Activated CD4-positive, alpha-beta T cell treated with anti-CD3 and anti-CD28 coated beads for 4 hours (primary cell): ENCODE results near the gene PDK1.
A peak's percentile ranks its signal among the peaks of the same experiment; 100 is the strongest.
"Not testable (repeated sequence)": the region's sequence is repeated elsewhere in the genome, so short reads cannot be mapped to it uniquely, and the experiment has no call there.

ENCODE experiments used
- DNase-seq, 2 donors: peaks; one replicate each; pipeline ENCODE4 v3.0.0-alpha.2; 2020

Gene PDK1

DNA sequence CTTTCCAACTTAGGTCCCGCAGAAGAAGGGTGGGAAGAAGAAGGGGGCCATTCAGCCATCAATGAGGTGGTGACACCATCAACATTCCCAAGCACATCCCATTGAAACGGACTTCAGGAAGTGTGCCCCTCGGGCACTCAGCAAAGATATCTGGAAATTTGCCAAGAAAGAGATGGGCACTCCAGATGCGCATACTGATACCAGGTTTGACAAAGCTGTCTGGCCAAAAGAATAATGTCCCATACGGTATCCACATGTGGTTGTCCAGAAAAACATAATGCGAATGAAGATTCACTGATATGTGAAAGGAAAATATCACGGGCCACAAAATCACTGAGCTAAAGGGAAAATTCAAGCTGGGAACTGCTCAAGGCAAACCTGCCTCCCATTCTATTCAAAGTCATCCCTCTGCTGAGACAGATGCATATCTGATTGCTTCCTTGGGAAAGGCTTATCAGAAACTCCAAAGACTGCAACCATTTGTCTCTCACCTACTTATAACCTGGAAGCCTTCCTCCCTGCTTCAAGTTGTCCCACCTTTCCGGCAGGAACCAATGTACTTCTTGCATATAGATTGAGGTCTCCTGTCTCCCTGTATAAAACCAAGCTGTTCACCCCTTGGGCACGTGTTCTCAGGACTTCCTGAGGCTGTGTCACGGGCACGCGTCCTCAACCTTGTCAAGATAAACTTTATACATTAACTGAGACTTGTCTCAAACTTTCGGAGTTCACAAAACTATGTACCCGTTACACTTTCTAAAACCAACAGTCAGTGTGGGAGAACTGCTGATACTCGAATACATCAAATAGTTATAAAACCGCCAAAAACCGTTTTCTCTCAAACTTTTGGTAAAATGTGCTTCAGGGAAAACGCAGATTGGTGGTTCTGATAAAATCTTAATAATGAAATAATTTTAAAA is 1.3 kb upstream of the PDK1 start:
- peak in 1 of 2 donors; percentile 6 for DNase-seq

DNA sequence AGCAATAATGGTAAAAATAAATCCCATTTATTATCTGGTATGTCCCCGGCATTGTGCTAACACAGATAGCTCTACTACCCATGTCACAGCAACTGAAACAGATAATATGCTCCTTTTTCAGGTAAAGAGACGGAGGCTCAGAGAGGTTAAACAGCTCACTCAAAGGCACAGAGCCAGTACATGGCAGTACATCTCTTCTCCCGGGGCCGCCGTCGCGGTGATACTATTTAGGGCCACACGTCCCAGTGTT is 693 bp upstream of the PDK1 start:
- no peak for DNase-seq

DNA sequence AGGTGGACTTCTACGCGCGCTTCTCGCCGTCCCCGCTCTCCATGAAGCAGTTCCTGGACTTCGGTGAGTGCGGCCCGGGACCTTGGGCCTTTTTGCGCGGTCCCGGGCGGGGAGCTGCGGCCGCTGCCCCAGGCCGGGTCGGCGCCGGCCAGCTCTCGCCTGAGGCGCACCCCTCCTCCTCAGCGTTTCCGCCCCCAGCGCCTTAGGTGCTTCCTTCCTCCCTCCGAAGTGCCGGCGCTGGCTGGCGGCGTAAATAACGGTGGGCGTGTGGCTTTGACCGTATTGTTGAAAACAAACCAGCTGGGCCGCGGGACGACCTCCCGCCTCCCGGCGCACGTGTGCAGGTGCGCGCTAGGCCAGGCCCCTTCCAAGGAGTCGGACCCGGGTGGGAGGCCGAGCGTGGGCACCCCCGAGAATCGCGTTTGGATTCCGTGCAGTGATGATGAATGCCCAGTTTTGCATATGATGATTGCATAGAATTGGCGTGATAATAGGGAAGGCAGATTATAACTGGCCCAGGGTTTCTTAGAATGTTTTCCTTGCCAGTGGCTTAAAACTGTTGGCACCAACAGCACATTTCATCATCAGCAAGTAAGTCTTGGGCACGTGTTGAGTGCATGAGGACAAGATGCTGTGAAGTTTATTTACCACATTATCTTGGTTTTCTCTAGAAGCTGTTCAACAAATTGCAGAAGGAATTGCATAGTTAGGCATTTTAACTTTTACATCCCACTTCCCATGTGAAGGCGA is 569 bp downstream of the PDK1 start:
- DNase-seq: peak; percentile 46 to 54

DNA sequence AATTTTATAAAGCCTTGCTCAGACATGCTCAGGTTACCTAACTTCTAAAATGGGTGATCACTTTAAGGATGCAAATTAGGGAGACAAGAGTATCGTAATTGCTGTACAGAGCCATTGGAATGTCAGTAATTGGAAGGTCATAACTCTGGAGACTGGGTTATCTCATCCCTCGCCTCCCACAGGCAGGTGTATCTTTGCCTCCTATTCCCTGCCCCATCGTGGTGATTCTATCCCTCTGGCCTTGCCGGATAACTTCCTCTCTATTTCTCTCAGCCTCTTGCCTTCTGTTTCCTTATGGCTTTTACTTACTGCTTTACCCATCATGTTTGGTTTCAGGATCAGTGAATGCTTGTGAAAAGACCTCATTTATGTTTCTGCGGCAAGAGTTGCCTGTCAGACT is 2.5 kb downstream of the PDK1 start:
- no peak for DNase-seq

DNA sequence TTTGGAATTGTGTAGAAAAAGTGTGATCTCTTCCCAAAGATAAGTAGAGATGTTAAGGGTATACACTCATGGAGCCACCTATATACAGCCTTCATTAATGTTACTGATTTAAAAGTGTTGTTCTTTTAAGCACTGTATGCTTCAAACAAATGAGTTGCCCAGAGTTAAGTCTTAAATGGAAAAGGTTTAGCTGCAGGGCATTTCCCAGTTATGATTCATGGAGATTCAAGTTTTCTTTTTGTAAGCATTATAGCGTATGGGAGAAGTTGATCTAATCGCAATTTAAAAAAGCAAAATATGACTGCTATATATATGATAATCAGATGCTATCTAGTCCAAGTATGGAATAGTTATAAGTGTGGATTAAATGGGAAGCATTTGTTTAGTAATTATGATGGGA is 4.8 kb downstream of the PDK1 start:
- DNase-seq: no peak

DNA sequence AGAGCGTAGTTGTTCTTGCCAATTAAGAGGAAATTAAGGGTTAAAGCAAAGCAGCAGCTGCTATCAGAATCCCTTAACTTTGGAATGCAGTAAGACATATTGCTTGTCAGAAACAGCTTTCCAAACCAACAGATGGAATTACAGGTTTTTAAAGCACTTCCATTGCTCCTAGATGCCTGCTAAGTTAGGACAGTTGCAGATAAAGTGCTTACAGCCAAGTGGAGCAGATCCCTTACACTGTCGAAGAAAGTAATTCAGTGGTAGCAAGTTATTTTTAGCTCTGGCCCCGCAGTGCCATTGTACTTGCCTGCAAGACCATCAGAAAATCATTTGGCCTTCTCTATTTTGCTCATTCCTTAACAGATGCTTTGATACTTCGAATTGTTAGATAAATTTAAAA is 5.4 kb downstream of the PDK1 start:
- DNase-seq: no peak

DNA sequence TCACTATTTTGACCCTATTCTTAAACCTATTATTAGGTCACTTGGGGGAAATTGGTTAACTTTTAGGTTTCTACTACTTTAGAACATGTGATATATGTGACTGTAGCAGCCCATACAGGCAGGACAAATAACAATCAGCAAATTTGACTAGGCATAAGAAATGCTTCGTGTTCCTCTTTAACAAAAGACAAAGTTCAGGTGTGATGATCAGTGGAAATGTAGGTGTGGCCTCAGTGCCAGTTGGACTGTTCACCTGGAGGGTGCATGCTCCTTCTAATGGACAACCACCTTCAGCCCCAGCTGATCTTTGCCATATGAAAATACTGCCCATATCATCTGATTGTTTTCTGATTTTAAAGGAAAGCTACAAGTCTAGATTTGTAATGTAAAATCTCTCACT is 6.4 kb downstream of the PDK1 start:
- no peak for DNase-seq

DNA sequence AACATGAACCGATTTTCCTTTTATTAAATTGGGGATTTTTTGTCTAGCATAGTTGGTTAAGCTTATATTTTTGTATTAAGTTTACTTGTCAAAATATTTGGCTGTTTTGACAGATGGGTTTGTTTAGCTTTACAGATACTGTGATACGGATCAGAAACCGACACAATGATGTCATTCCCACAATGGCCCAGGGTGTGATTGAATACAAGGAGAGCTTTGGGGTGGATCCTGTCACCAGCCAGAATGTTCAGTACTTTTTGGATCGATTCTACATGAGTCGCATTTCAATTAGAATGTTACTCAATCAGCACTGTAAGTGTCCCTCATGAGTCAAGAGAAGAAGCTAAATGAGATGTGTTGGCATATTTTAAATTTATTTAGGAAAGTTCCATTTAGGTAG is 8.5 kb downstream of the PDK1 start:
- DNase-seq: no peak

DNA sequence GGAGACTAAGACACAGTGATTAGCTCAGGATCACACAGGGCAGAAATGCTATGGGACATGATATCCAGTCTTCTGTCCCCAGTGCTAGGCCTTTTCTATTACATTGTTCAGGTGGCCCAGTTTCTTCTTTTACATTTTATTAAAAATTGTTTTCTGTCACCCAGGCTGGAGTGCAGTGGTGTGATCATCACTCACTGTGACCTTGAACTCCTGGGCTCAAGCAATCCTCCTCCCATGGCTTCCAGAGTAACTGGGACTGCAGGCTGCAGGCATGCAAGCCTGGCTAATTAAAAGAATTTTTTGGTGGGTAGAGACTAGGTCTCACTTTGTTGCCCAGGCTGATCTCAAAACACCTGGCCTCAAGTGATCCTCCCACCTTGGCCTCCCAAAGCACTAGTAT is 15.4 kb downstream of the PDK1 start:
- DNase-seq: no peak

DNA sequence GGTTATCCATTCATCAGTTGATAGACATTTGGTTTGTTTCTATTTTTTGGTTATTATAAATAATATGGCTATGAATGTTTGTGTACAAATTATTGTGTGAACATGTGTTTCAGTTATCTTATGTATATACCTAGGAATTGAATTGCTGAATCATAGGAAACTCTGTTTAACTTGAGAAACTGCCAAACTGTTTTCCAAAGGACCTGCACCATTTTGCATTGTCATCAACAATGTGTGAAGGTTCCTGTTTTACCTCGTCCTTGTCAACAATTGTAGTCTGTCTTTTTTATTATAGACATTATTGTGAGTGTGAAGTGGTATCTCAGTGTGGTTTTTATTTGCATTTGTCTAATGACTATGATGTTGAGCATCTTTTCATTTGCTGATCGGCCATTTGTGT is 17.1 kb downstream of the PDK1 start:
- no peak for DNase-seq

DNA sequence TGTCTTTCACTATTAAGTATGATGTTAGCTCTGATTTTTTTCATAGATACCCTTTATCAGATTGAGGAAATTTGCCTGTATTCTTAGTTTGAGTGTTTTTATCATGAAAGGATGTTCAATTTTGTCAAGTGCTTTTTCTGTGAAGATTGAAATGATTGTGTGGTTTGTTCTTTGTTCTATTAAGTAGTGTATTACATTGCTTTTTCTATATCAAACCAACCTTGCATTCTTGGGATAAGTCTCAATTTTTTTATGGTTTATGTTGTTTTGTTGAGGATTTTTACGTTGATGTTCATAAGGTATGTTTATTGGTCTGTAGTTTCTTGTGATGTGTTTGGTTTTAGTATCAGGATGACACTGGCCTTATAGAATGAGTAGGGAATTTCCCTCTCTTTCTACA is 19.1 kb downstream of the PDK1 start:
- no peak for DNase-seq

DNA sequence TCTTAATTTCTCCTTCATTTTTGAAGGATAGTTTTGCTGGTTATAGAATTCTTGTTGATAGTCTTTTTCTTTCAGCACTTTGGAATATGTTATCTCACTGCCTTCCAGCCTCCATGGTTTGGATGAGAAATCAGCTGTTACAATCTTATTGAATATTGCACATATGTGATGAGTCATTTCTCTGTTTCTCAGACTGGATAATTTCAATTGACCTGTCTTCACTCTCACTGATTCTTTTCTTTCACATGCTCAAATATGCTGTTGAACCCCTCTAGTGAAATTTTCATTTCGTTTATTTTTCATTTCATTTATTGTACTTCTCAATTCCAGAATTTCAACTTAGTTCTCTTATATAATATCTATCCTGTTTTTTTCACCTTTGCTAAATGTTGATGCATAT is 22.2 kb downstream of the PDK1 start:
- DNase-seq: no peak

DNA sequence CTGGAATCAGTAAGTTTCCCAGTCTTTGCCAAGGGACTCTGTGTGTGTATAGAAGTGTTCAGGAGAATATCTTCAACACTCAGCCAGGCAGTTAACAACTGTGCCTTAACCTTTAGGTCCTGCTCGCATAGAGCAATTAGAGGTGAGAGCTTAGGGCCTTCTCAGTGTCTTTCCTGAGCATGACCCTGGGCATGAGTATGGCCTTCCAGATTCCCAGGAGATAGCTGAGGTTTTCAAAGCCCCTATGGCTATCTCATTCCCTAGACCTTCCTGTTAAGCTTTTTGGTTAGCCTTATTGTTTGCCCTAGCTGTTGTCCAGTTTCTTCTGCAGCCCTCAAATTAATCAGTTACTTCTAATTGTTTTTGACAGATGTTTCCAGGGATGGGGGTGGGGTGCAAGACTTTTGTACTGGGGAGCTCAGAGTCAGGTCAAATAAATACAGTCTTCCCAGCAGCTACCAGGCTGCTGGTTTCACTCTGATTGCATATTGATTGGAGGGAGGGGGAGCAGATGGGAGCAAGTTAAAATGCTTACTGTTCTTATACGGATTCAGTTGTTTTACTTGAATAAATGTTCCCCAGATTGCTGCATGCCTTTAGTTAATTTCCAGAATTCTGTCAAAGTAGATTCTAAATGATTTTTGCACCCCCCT is 23.1 kb downstream of the PDK1 start:
- no peak for DNase-seq

DNA sequence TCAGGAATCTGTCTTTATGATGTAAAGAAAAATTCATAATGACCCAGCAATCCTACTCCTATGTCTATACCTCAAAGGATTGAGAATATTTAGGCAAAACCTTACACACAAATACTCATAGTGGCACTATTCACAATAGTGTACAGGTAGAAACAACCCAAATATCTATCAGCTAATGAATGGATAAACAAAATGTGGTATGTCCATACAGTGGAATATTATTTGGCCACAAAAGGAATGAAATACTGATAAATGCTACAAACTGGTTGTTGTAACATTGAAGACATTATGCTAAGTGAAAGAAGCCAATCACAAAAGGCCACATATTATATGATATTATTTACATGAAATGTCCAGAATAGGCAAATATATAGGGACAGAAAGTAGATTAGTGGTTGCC is 24.7 kb downstream of the PDK1 start:
- DNase-seq: no peak

DNA sequence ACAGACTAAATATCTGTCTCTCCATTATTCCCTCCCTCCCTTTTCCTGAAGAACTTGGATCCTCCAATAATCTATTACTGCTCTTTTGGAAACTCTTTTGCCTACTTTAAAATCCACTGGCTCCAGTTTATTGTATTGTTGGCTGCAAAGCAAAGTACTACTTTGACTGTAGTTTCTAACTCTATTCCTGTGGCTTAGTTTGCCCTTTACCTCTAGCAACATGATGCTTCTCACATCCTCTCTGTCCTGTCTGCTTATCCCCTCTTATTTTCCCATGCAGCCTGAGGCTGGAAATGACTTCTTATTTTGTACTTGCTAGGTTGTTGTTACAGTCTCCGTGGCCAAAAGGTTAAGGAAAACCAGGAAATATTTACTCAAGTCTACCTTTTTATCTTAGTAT is 26.8 kb downstream of the PDK1 start:
- no peak for DNase-seq

DNA sequence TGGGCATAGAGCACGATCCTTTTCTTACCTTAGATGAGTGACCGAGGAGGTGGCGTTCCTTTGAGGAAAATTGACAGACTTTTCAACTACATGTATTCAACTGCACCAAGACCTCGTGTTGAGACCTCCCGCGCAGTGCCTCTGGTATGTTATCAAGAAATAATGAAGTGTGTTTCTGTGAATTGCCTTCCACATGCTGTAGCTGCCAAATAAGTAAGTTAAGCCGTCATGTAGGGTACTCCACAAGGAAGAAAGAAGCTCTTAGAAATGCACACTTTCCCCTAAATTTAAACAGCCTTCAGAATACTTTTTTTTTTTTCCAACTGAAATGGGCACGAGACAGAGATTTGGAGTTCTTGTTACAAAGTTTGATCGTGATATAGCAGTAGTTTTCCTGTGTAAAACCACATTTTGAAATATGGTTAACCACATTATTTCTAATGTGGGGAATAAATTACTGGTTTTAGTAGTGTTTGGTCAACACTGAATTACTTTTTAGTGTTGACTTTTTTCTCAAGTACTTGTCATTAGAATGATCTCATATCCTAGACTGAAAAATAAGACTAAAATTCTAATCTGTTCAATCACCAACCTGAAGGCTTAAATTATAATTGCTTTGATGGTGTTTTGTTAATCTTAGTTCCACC is 30.5 kb downstream of the PDK1 start:
- no peak for DNase-seq

DNA sequence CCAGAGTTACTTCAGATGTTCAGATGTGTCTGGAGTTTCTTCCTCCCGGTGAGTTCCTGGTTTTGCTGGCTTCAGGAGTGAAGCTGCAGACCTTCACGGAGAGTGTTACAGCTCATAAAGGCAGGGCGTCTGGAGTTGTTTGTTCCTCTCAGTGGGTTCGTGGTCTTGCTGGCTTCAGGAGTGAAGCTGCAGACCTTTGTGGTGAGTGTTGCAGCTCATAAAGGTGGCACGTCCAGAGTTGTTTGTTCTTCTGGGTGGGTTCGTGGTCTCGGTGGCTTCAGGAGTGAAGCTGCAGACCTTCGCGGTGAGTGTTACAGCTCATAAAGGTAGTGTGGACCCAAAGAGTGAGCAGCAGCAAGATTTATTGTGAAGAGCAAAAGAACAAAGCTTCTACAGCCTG is 31.3 kb downstream of the PDK1 start:
- not testable (repeated sequence) for DNase-seq

DNA sequence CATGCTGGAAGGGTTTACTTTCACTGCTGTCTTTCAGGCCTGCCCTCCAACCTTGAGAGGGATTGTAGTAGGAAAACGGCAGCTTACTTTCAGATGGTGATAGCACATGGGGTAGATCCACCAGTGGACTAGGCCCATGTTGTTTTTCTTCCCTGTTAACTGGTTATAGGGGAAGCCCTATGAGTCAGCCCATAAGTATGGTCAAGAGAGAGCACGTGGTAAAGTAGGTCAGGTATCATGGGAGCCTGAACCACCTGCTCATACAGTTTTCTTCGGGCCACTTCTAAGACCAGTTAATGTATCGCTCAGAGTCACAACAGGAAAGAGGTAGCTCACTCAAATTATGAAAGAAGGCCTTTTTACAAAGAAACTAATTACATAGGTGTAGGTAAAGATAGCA is 33.0 kb downstream of the PDK1 start:
- no peak for DNase-seq

DNA sequence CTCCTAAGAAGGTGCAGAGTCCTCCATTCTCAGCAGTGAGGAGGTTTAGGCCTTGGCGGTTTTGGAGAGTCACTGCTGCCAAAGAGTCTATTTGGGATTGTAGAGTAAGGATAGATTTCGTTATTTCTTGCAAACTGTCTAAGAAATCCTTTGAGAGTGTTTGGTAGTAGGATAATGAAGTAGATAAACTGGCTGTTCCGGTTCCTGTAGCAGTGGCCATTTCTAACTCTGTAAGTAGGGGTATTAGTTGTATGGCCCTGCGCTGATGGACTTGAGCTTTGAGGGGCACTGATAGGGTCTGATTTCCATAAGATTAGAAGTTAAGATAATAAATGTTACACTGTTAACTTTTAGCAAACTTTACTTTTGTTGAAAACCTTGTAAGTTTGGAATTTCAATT is 35.5 kb downstream of the PDK1 start:
- DNase-seq: not testable (repeated sequence)

DNA sequence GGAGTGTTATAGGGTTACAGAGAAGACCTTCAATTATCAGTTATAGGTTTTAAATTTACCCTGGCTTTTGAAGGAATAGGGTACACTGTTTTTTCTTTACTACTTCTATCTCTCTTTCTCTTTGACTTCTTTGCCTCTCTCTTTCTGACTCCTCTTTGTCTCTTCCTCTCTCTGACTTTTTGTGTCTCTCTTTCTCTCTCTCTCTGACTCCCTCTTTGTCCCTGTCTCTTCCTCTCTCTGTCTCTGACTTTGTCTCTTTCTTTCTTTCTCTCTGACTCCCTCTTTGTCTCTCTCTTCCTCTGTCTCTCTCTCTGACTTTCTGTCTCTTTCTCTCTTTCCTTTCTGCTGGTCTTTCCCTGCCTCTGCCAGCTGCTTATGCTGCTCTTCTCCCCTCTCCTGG is 36.3 kb downstream of the PDK1 start:
- not testable (repeated sequence) for DNase-seq

DNA sequence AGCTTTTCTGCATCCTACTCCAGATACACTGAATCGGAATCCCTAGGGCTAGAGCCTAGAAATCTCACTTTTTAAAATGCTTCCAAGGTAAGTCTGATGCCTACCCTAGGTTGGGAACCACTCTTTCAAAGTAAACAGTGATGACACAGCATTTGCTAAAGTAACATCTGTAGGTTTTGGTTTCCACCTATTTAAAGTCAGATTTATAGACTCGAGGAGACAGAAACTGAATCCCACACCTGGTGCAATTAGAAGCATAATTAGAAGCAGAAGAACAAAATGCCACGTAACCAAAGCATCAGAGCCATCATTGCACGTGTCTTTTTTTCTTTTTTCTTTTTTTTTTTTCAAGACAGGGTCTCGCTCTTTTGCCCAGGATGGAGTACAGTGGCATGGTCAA is 40.9 kb downstream of the PDK1 start:
- DNase-seq: no peak

DNA sequence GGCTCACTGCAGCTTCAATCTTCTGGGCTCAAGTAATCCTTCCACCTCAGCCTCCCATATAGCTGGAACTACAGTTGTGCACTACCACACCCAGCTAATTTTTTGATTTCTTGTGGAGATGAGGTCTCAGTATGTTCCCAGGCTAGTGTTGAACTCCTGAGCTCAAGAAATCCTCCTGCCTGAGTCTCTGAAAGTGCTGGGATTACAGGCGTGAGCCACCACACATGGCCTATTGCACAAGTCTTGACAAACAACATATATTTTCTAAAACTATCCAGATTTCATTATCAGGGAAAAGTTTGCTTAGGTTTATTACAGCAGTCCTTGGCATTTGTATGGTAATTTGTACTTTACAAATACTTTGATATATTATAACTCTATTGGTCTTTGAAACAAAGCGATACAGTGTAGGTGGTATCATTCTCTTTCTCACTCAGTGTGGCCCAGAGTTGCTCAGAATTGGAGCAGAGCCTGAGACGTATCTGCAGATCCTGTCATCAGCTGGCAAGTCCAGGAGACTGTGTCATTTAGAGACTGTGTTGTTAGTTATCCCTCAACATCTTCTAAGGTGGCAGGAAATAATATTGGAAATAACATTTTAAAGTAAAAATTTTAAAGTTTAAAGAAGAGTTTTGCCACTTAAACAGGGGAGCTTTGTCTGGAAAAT is 41.4 kb downstream of the PDK1 start:
- DNase-seq: no peak

DNA sequence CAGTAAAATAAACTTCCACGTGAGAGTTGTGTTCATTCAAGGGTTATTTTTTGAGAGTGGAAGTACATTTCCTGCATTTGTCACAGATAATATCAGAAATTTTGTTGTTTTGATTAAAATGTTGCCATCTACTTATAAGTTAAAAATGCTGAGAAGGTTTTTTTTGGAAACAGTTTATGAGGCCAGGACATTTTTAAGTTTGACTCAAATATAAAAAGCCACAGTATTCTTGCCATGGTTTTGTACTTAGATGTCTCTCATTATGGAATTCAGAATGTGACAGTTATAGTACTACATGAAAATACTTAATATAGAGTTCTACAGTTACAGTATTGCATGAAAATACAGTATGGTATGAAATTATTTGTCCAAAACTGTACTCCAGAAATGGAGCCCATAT is 44.1 kb downstream of the PDK1 start:
- no peak for DNase-seq
